Prostate gland (tissue), 2 donors: ENCODE data around the gene ACSF3. TPM values are rescaled to one million over a fixed set of nuclear protein-coding genes. Genes with fewer than 3 reads are reported as not detected.

Experiments
- DNase-seq: peaks from one replicate; pipeline ENCODE4 v3.0.0-alpha.2; 2019; ENCODE audit warnings: low spot score
- H3K27ac ChIP-seq, 2 donors: fragments of 200-600 bp; sonication (generic); 2 replicates each; pipeline ENCODE4 v1.5.1; 2017 to 2019
- H3K27me3 ChIP-seq: fragments of 200-600 bp; sonication (generic); replicated peaks from 2 replicates; pipeline ENCODE4 v1.5.1; 2019; ENCODE audit not compliant: insufficient read depth
- H3K36me3 ChIP-seq, 2 donors: fragments of 200-600 bp; sonication (generic); 1 replicate in 1 of 2; 2 replicates in 1 of 2; pipeline versions ENCODE4 v1.5.1 to v1.8.1; 2017 to 2019
- H3K4me1 ChIP-seq: fragments of 200-600 bp; sonication (generic); replicated peaks from 2 replicates; pipeline ENCODE4 v1.5.1; 2019
- H3K4me3 ChIP-seq, 2 donors: fragments of 200-600 bp; sonication (generic); 2 replicates each; pipeline ENCODE4 v1.5.1; 2017 to 2019
- H3K9me3 ChIP-seq: fragments of 200-600 bp; sonication (generic); 2 replicates; pipeline ENCODE4 v1.5.1; 2017
- POLR2A ChIP-seq: fragments of 450-650 bp; IDR thresholded peaks from one replicate; pipeline ENCODE4 v1.6.1; 2016; ENCODE audit warnings: antibody characterized with exemption, mild to moderate bottlenecking
- POLR2AphosphoS5 ChIP-seq: sonication (generic); formaldehyde crosslinking; IDR thresholded peaks from one replicate; pipeline ENCODE4 v1.6.1; 2017; ENCODE audit warnings: antibody characterized with exemption
- WGBS: methylation state at CpG from one replicate; pipeline ENCODE4 v1.1.5; 2018; 5-methylcytosine and 5-hydroxymethylcytosine counted together
- intact Hi-C: fragments of 100-400 bp; cut with DNase I; formaldehyde crosslinking; loops from one replicate; pipeline ENCODE4 v1.14.2; 2022
- total RNA-seq, 2 donors: library from RNA; depleted of rRNA; stranded (reverse); fragments of >200 nt; gene quantifications; one replicate each; pipeline ENCODE4 v1.1.0, GENCODE V29; 2016
- TF ChIP-seq, protein P1 (sequence below), 4 experiments: fragments of 200-600 bp in 2 of 4; fragments of 450-650 bp in 2 of 4; sonication (generic) in 2 of 4; IDR thresholded peaks; 1 replicate in 3 of 4; 2 replicates in 1 of 4; pipeline ENCODE4 v1.5.1; 2016 to 2019; ENCODE audit warnings: antibody characterized with exemption in 4 of 4, mild to moderate bottlenecking in 2 of 4, moderate library complexity in 2 of 4

Gene ACSF3
- total RNA-seq, 2 donors from 2014 or later: 42.1 to 80.5 TPM

DNA sequence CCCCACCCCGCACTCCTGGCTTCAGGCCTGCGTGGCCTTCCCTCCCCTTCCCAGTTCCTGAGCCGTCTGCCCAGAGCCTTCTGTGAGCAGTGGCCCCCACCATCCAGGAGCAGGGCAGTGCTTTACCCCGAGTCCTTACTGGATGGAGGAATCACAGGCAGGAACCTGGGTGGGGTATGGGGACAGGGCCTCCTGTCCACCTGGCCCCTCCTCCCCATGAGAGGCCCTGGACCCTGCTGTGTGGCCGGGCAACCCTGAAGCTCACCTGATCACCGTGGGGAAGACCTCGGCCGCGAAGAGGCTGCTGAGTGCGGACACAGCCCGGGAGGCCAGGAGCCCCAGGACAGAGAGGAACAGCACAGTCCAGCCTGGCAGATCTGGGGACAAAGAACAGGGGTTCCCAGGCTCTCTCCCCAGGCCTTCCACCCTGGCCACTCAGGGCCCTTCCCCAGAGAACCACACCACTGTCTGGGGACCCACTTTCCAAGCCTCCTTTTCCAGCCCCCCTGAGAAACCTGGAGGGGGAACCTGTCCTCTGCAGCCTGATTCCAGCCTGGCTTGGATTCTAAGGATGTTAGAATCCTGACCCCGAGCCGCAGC lies 103.5 kb downstream of the ACSF3 start:
- Histone ChIP-seq H3K9me3 (no peaks in the 10 kb centered on the region), H3K36me3 (no peaks in the 10 kb centered on the region), H3K4me1 (no peaks in the 10 kb centered on the region), H3K27ac (no peak overlapping the region), H3K27me3 (peaks cover 9% of the 10 kb centered on the region), H3K4me3 (no peak overlapping the region)
- DNase-seq: no peak
- intact Hi-C loops: no loop called here
- TF ChIP-seq POLR2A: no peak
- TF ChIP-seq, protein P1, sequence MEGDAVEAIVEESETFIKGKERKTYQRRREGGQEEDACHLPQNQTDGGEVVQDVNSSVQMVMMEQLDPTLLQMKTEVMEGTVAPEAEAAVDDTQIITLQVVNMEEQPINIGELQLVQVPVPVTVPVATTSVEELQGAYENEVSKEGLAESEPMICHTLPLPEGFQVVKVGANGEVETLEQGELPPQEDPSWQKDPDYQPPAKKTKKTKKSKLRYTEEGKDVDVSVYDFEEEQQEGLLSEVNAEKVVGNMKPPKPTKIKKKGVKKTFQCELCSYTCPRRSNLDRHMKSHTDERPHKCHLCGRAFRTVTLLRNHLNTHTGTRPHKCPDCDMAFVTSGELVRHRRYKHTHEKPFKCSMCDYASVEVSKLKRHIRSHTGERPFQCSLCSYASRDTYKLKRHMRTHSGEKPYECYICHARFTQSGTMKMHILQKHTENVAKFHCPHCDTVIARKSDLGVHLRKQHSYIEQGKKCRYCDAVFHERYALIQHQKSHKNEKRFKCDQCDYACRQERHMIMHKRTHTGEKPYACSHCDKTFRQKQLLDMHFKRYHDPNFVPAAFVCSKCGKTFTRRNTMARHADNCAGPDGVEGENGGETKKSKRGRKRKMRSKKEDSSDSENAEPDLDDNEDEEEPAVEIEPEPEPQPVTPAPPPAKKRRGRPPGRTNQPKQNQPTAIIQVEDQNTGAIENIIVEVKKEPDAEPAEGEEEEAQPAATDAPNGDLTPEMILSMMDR (IDR thresholded peaks at IDR 0.05): no peak
- TF ChIP-seq POLR2AphosphoS5: no peak
- 78% methylated on average over 11 of the region's 13 CpGs for WGBS

DNA sequence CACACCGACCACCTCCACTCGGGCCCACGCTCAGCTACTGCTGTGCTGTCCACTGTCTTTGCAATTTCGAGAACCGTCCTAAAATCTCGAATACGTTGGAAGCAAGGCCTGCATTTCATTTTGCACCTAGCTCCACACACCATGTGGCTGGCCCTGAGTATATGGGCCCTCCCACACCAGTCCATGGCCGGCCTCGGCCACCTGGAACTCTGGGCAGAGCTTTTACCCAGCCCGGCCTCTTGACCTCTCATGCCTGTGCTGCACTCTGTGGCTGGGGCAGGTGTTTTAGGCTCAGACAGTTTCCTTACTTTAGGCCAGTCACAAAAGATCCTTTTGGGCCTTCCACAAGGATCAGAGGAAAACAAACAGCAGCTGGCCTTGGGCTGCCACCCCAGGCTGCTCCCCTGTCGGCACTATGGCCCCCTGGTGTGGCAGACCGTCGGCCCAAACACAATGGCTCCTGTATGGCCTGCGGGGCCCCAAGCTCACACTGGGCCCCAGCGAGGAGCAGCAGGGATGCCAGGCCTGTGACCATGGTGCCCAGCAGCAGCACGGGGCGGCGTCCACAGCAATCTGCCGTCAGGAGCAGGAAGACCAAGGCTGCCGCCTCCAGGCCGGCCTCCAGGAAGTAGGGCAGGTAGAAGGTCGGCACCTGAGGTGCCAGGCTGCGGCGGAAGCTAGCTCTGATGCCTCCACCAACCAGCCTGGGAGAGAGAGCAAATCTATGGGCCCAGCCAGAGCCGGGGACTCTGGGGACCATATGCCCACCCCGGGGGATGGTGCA lies 104.2 kb downstream of the ACSF3 start:
- intact Hi-C loops: no loop called here
- Histone ChIP-seq H3K27me3 (peaks cover 9% of the 10 kb centered on the region), H3K36me3 (no peaks in the 10 kb centered on the region), H3K27ac (no peak overlapping the region), H3K4me3 (no peak overlapping the region), H3K9me3 (no peaks in the 10 kb centered on the region), H3K4me1 (no peaks in the 10 kb centered on the region)
- WGBS: 92% methylated on average over 26 of the region's 26 CpGs
- DNase-seq: no peak
- TF ChIP-seq, protein P1 (IDR thresholded peaks at IDR 0.05): no peak
- no peak for TF ChIP-seq POLR2A
- no peak for TF ChIP-seq POLR2AphosphoS5

DNA sequence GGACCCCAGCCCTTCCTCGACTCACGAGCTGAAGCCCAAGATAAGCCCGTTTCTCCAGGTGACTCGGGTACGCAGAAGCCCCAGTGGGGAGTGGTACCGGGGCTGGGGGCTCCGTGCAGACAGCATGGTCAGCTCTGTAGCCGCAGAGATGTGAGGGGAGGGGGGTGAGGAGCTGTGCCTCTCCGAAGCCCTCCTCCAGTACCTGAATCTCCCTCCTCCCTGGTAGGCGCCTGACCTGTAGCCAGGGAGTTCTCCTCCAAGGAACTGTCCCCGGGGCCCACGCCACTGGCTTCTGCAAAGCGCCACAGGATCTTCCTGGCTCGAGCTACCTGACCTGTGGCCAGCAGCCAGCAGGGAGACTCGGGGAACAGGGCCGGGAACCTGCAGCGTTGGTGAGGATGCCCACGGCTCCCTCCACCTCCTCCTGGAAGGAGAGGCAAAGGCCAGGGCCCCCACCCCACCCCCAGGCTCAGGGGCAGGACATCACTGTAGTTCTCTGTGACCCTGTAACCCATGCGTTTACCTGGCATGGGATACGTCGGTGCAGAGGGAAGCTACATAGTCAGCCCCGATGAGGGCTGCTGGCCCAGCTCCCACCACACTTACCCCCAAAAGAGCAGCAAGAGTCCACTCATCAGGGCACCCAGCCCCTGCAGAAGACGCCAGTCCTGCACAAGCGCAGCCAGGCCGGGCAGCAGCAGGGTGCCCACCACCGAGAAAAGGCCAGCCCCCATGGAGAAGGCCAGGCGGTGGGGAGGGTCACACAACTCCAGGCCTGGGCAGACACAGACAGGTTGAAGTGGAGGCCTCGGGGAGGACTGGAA lies 105.0 kb downstream of the ACSF3 start:
- Histone ChIP-seq H3K4me3 (no peak overlapping the region), H3K27me3 (peaks cover 9% of the 10 kb centered on the region), H3K4me1 (no peaks in the 10 kb centered on the region), H3K9me3 (no peaks in the 10 kb centered on the region), H3K27ac (no peak overlapping the region), H3K36me3 (no peaks in the 10 kb centered on the region)
- TF ChIP-seq, protein P1 (IDR thresholded peaks at IDR 0.05): no peak
- no peak for TF ChIP-seq POLR2AphosphoS5
- TF ChIP-seq POLR2A: no peak
- DNase-seq: no peak
- intact Hi-C loops: no loop called here
- WGBS: 85% methylated on average over 28 of the region's 28 CpGs

DNA sequence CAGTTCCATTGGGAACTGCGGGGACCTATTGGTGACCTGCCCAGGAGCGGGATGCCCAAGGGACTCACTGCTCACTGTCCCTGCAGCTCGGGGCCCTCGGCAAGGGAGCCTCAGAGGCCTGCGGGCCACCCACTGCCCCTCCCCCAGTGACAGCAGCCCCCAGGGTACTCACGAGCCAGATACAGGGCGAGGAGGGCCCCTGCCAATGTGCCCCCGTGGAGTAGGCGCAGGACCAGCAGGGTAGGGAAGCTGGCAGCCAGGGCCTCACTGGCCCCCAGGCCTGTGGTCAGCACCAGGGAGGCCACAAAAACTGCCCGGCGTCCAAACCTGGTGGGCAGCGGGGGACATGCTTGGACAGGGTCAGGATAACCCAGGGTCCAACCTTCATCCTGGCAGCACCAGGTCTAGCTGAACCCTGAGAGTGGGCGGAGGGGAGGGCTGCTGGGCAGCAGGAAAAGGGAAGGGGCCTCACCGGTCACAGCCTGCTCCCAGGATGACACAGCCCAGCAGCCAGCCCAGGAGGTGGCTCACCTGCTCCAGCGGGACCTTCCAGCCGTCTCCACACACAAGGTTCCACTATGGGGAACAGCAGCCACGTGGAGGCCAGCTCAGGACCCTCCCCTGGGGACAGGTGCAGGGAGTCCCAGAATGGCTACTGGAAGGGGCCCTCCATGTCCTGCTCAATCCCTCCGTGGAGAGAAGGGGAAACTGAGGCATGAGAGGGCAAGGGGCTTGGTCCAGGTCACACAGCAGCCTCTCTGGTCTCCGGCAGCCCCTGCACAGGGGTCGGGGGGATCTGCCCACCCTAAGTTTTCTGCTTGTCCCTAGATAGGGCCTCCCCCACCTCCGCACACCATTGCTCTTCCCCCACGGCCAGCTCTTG lies 105.8 kb downstream of the ACSF3 start:
- H3K27me3 ChIP-seq: peaks cover 9% of the 10 kb centered on the region
- intact Hi-C loops: no loop called here
- no peak for DNase-seq
- TF ChIP-seq POLR2AphosphoS5 (no peak), POLR2A (no peak)
- TF ChIP-seq, protein P1 (IDR thresholded peaks at IDR 0.05): no peak
- WGBS: 82% methylated on average over 22 of the region's 22 CpGs
- no peak overlapping the region for H3K27ac ChIP-seq
- H3K4me1 ChIP-seq: no peaks in the 10 kb centered on the region
- no peaks in the 10 kb centered on the region for H3K9me3 ChIP-seq
- no peaks in the 10 kb centered on the region for H3K36me3 ChIP-seq
- H3K4me3 ChIP-seq: no peak overlapping the region
